Duodenal mucosa (tissue), 2 donors: ENCODE results near the gene SSUH2.

Experiments
- H3K27ac ChIP-seq: one replicate; pipeline ENCODE4 v1.7.0; 2013; ENCODE audit warnings: low read depth, low read length
- H3K27me3 ChIP-seq, 2 donors: one replicate each; pipeline ENCODE4 v1.7.0; 2013; ENCODE audit warnings: low read length in 2 of 2, control low read depth in 1 of 2; ENCODE audit not compliant: insufficient read depth in 2 of 2, control insufficient read depth in 1 of 2
- H3K36me3 ChIP-seq, 2 donors: one replicate each; pipeline ENCODE4 v1.7.0; 2013; ENCODE audit warnings: low read length in 2 of 2, control low read depth in 1 of 2; ENCODE audit not compliant: insufficient read depth in 2 of 2, control insufficient read depth in 1 of 2
- H3K4me1 ChIP-seq, 2 donors: one replicate each; pipeline ENCODE4 v1.7.0; 2013; ENCODE audit warnings: low read length in 2 of 2, control low read depth in 1 of 2; ENCODE audit not compliant: insufficient read depth in 2 of 2, control insufficient read depth in 1 of 2
- H3K4me3 ChIP-seq, 2 donors: one replicate each; pipeline ENCODE4 v1.7.0; 2013; ENCODE audit warnings: low read length in 2 of 2, low read depth in 1 of 2
- H3K9ac ChIP-seq, 2 donors: one replicate each; pipeline ENCODE4 v1.7.0; 2013; ENCODE audit warnings: low read length in 2 of 2, low read depth in 1 of 2
- H3K9me3 ChIP-seq, 2 donors: one replicate each; pipeline ENCODE4 v1.7.0; 2013; ENCODE audit warnings: low read length in 2 of 2, control low read depth in 1 of 2; ENCODE audit not compliant: control insufficient read depth in 1 of 2

The SSUH2 gene

GRCh38 chr3:8627201-8627940, 17.2 kb downstream of the SSUH2 start:
- peaks cover 14 to 15% of the 10 kb centered on the region in 2 donors for H3K4me1 ChIP-seq
- no peak overlapping the region for H3K27ac ChIP-seq
- H3K4me3 ChIP-seq: no peak overlapping the region
- H3K27me3 ChIP-seq: no peaks in the 10 kb centered on the region
- H3K9me3 ChIP-seq: no peaks in the 10 kb centered on the region
- H3K9ac ChIP-seq: no peak overlapping the region
- H3K36me3 ChIP-seq: no peaks in the 10 kb centered on the region

DNA sequence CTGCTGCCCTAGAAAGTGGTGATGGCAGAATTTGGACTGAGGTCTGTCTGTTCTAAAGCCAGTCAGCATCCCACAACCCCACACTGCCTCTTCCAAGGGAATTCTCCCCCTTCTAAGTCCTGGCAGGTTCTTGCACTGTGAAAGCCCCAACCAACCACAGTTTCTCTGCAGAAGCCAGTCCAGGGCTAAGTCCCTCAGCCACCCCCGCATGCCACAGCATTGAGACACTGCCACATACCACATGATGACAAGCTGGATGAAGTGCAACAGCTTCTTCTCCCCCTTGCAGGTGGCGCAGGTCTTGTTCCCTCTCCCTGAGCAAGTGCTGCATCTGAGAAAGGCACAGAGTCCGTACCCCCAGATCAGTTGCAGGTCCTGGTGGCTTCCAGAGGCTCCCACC, 18.6 kb downstream of the SSUH2 start:
- Histone ChIP-seq H3K36me3 (no peaks in the 10 kb centered on the region), H3K4me3 (no peak overlapping the region), H3K9me3 (no peaks in the 10 kb centered on the region), H3K9ac (no peak overlapping the region), H3K27me3 (no peaks in the 10 kb centered on the region), H3K4me1 (peaks cover 14 to 15% of the 10 kb centered on the region in 2 donors), H3K27ac (no peak overlapping the region)

- peaks cover 10 to 11% of the 10 kb centered on the region in 2 donors for H3K4me1 ChIP-seq
Observed at GRCh38 chr3:8624612-8625011, 20.0 kb downstream of the SSUH2 start.

DNA sequence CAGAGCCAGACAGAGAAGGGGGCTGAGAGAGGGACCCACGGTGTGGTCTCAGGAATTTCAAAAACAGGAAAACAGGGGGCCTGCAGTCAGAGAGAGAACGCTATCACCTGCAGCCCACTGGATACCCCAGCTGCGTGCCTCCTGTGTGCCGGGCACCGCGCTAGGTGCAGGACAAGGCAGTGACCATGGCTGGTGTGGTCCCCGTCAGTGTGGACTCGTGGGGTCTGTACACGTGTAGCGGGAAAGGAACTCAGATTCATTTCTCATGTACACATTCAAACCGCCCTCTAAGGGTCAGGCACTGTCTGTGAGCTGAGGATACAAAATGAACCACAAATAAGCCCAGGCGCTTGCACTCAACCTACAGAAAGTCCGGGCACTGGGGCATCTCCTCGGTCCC, 20.9 kb downstream of the SSUH2 start:
- H3K27me3 ChIP-seq: no peaks in the 10 kb centered on the region
- peaks cover 0 to 2% of the 10 kb centered on the region in 2 donors for H3K9me3 ChIP-seq
- peaks cover 5 to 9% of the 10 kb centered on the region in 2 donors for H3K4me1 ChIP-seq
- H3K4me3 ChIP-seq: no peak overlapping the region
- no peak overlapping the region for H3K9ac ChIP-seq
- no peak overlapping the region for H3K27ac ChIP-seq
- H3K36me3 ChIP-seq: no peaks in the 10 kb centered on the region

More at GRCh38 chr3:8624612-8625011, 20.0 kb downstream of the SSUH2 start:
- H3K36me3 ChIP-seq: no peaks in the 10 kb centered on the region
- no peak overlapping the region for H3K9ac ChIP-seq
- H3K4me3 ChIP-seq: no peak overlapping the region
- H3K27ac ChIP-seq: no peak overlapping the region
- H3K9me3 ChIP-seq: no peaks in the 10 kb centered on the region
- no peaks in the 10 kb centered on the region for H3K27me3 ChIP-seq

- peak overlapping the region in 1 of 2 donors; percentile 55 for H3K4me3 ChIP-seq
Observed at GRCh38 chr3:8622873-8623691, 21.5 kb downstream of the SSUH2 start.

DNA sequence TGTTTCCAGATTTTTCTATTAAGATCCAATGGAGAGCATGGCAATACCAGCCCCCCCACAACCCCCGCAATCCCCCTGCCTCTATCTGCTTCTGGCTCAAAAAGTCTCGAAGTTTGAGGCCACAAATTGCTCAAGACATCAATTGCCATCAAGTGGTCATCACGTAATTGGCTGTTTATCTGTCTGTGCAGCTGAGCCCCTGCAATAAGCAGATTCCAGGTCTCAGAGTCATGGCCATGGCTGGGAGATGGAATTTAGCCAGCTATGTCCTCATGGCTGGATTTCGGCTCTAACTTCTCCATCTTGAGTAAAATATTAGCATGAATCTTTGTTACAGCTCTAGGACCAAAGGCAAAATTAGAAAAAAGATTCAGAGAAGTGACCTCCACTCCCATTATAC, 22.7 kb downstream of the SSUH2 start:
- H3K9me3 ChIP-seq: peaks cover 0 to 4% of the 10 kb centered on the region in 2 donors
- no peaks in the 10 kb centered on the region for H3K27me3 ChIP-seq
- H3K9ac ChIP-seq: no peak overlapping the region
- H3K4me1 ChIP-seq: peaks cover 5 to 9% of the 10 kb centered on the region in 2 donors
- H3K4me3 ChIP-seq: no peak overlapping the region
- no peak overlapping the region for H3K27ac ChIP-seq
- no peaks in the 10 kb centered on the region for H3K36me3 ChIP-seq

More at GRCh38 chr3:8622873-8623691, 21.5 kb downstream of the SSUH2 start:
- Histone ChIP-seq H3K9me3 (peaks cover 0 to 4% of the 10 kb centered on the region in 2 donors), H3K27ac (no peak overlapping the region), H3K27me3 (no peaks in the 10 kb centered on the region), H3K4me1 (peaks cover 5 to 9% of the 10 kb centered on the region in 2 donors), H3K36me3 (no peaks in the 10 kb centered on the region), H3K9ac (peak overlapping the region in 1 of 2 donors; percentile 14)

DNA sequence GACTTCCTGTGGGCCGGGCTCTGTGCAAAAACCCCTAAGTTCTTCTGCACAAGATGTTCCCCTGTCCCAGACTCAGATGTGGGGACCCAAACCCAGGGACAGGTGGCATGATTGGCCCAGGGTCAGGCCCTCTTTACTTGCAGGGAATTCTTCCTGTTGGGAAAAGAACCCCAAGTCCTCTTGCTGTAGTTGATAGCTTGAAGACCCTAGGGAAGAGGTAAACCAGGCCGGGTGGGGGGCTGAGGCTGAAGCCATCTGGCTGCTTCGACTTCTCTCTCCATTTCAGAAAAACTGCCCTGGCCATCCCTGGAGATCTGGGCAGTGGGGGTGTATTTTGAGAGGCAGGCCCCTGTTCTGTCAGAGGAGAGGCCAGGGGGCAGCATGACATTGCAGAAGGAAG, 23.5 kb downstream of the SSUH2 start:
- Histone ChIP-seq H3K9me3 (peaks cover 0 to 4% of the 10 kb centered on the region in 2 donors), H3K27me3 (no peaks in the 10 kb centered on the region), H3K4me1 (peaks cover 5 to 9% of the 10 kb centered on the region in 2 donors), H3K4me3 (no peak overlapping the region), H3K9ac (no peak overlapping the region), H3K27ac (no peak overlapping the region), H3K36me3 (no peaks in the 10 kb centered on the region)

DNA sequence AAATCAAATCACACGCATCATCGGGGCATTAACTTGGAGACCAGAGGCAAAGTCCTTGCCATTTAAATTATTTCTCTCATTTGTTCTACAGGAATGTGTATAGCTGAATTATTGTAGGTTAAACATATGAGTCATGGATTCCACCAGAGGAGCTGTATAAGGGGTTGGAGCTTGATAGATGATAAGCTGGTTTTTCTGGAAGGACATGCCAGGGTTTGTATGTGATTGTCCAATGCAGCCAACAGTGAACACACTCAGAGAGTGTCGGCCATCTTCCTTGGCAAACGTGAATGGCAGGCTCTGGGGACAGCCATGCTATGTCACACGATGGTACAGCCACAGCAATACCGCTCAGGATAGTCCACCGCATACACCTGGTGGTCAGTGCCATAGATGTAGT, 25.1 kb downstream of the SSUH2 start:
- no peak overlapping the region for H3K9ac ChIP-seq

GRCh38 chr3:8618950-8619349, 25.6 kb downstream of the SSUH2 start:
- no peaks in the 10 kb centered on the region for H3K36me3 ChIP-seq
- peaks cover 0 to 4% of the 10 kb centered on the region in 2 donors for H3K9me3 ChIP-seq
- no peaks in the 10 kb centered on the region for H3K27me3 ChIP-seq
- no peak overlapping the region for H3K27ac ChIP-seq
- H3K4me1 ChIP-seq: peaks cover 5 to 9% of the 10 kb centered on the region in 2 donors
- H3K9ac ChIP-seq: no peak overlapping the region
- H3K4me3 ChIP-seq: no peak overlapping the region

More for the DNA sequence above, 25.1 kb downstream of the SSUH2 start:
- no peak overlapping the region for H3K4me3 ChIP-seq
- peaks cover 0 to 4% of the 10 kb centered on the region in 2 donors for H3K9me3 ChIP-seq
- H3K27me3 ChIP-seq: no peaks in the 10 kb centered on the region
- H3K36me3 ChIP-seq: no peaks in the 10 kb centered on the region
- H3K27ac ChIP-seq: no peak overlapping the region
- H3K4me1 ChIP-seq: peaks cover 5 to 9% of the 10 kb centered on the region in 2 donors

GRCh38 chr3:8617921-8618320, 26.7 kb downstream of the SSUH2 start:
- Histone ChIP-seq H3K4me1 (peaks cover 0 to 5% of the 10 kb centered on the region in 2 donors), H3K27me3 (no peaks in the 10 kb centered on the region), H3K9ac (no peak overlapping the region), H3K9me3 (peaks cover 0 to 4% of the 10 kb centered on the region in 2 donors), H3K4me3 (no peak overlapping the region), H3K27ac (no peak overlapping the region), H3K36me3 (no peaks in the 10 kb centered on the region)
